Testis (tissue), 2 donors: ENCODE data around the gene CRYGS.

Experiments used
- POLR2A ChIP-seq: fragments of 450-650 bp; IDR thresholded peaks from one replicate; pipeline ENCODE4 v1.6.1; 2017; ENCODE audit warnings: antibody characterized with exemption, mild to moderate bottlenecking, moderate library complexity
- TF ChIP-seq, protein P1 (sequence below), 3 experiments: fragments of 450-650 bp in 2 of 3; fragments of 200-600 bp in 1 of 3; sonication (generic) in 1 of 3; IDR thresholded peaks; one replicate each; pipeline ENCODE4 v1.5.1; 2016 to 2019; ENCODE audit warnings: antibody characterized with exemption in 3 of 3, mild to moderate bottlenecking in 2 of 3, moderate library complexity in 1 of 3

DNA sequence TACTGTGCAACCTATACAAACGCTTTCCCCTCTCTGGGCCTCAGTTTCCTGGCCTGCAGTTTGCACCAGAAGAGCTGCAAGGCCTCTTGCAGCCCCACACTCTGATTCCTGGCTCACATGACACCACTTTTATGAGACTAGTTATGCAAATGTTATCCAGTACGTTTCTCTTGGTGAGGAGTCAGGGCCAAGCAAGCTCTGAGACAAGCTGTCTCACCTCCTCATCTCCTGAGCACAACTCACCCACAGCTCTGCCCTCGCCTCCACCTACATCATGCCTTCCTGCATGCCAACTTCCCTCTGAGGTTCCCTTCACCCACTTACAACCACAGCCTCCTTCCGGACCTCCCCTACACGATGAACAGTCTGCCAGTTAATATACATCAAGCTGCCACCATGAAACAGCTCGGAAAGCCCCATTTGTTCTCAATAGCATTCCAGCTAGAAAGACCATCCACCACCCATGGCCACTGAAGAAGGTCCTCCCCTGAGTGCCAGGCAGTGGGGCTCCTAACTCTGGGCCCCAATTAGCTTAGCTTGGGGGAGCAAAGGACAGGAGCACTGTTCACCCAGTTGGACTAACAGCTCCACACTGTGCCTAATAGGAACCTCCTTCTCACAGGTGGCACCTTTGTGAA, 25.0 kb downstream of the CRYGS start:
- TF ChIP-seq POLR2A: no peak
- TF ChIP-seq, protein P1, sequence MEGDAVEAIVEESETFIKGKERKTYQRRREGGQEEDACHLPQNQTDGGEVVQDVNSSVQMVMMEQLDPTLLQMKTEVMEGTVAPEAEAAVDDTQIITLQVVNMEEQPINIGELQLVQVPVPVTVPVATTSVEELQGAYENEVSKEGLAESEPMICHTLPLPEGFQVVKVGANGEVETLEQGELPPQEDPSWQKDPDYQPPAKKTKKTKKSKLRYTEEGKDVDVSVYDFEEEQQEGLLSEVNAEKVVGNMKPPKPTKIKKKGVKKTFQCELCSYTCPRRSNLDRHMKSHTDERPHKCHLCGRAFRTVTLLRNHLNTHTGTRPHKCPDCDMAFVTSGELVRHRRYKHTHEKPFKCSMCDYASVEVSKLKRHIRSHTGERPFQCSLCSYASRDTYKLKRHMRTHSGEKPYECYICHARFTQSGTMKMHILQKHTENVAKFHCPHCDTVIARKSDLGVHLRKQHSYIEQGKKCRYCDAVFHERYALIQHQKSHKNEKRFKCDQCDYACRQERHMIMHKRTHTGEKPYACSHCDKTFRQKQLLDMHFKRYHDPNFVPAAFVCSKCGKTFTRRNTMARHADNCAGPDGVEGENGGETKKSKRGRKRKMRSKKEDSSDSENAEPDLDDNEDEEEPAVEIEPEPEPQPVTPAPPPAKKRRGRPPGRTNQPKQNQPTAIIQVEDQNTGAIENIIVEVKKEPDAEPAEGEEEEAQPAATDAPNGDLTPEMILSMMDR (IDR thresholded peaks at IDR 0.05): no peak
